ENCODE measurements around the gene TSPAN18.

DNA sequence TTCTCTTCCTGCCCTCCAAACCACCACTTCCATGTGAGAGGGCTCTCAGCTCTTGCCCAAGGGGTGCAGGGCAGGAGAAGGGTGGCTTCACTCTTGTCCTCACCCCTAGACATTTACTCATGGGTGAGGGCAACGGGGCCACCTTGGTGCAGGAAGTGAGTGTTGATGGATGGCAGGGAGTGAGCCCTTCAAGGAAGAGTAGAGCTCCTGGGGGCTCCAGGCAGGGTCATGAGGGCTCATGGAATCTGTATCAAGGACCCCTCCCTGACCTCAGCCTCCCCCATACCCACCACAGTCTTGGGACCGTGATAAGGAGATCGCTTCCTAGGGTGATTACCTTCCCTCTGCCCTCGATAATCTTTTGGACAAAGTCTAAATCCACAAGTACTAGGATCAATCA lies 37.8 kb downstream of the TSPAN18 start:
- TF ChIP-seq POLR2A (IDR thresholded peaks at IDR 0.05), result no peak
- TF ChIP-seq, protein P1, sequence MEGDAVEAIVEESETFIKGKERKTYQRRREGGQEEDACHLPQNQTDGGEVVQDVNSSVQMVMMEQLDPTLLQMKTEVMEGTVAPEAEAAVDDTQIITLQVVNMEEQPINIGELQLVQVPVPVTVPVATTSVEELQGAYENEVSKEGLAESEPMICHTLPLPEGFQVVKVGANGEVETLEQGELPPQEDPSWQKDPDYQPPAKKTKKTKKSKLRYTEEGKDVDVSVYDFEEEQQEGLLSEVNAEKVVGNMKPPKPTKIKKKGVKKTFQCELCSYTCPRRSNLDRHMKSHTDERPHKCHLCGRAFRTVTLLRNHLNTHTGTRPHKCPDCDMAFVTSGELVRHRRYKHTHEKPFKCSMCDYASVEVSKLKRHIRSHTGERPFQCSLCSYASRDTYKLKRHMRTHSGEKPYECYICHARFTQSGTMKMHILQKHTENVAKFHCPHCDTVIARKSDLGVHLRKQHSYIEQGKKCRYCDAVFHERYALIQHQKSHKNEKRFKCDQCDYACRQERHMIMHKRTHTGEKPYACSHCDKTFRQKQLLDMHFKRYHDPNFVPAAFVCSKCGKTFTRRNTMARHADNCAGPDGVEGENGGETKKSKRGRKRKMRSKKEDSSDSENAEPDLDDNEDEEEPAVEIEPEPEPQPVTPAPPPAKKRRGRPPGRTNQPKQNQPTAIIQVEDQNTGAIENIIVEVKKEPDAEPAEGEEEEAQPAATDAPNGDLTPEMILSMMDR (IDR thresholded peaks at IDR 0.05 in 4 of 5, conservative IDR thresholded peaks at IDR 0.05 in 1 of 5), result no peak

Data from gastrocnemius medialis (tissue), 4 donors.